H9 (cell line): Measurements from ENCODE around the gene FAM53A. TPM values are rescaled to one million over a fixed set of nuclear protein-coding genes. Genes with fewer than 3 reads are reported as not detected.

ENCODE experiments used
- DNase-seq: peaks from one replicate; pipeline ENCODE4 v3.0.0-alpha.2; 2017
- H2AFZ ChIP-seq: one replicate; pipeline ENCODE4 v1.6.1; 2013; ENCODE audit warnings: mild to moderate bottlenecking, low read length, control low read depth, moderate library complexity
- H2AK5ac ChIP-seq: 2 replicates; pipeline ENCODE4 v1.6.1; 2013; ENCODE audit warnings: low read length, control low read depth, mixed read lengths; ENCODE audit not compliant: insufficient read length
- H2BK120ac ChIP-seq: one replicate; pipeline ENCODE4 v1.6.1; 2013; ENCODE audit warnings: low read depth, mild to moderate bottlenecking, low read length, control low read depth, inconsistent platforms; ENCODE audit not compliant: poor library complexity, severe bottlenecking
- H2BK12ac ChIP-seq: 2 replicates; pipeline ENCODE4 v1.6.1; 2013; ENCODE audit warnings: low read length, control low read depth, mixed read lengths, low read depth; ENCODE audit not compliant: insufficient read length
- H2BK15ac ChIP-seq: 2 replicates; pipeline ENCODE4 v1.6.1; 2013; ENCODE audit warnings: low read depth, low read length, control low read depth
- H2BK20ac ChIP-seq: one replicate; pipeline ENCODE4 v1.6.1; 2013; ENCODE audit warnings: low read depth, mild to moderate bottlenecking, low read length, control low read depth, inconsistent platforms; ENCODE audit not compliant: poor library complexity, severe bottlenecking
- H2BK5ac ChIP-seq: 2 replicates; pipeline ENCODE4 v1.6.1; 2013; ENCODE audit warnings: low read length, control low read depth, mixed read lengths; ENCODE audit not compliant: insufficient read length
- H3K14ac ChIP-seq: 2 replicates; pipeline ENCODE4 v1.6.1; 2013; ENCODE audit warnings: low read length, control low read depth; ENCODE audit not compliant: insufficient read depth
- H3K18ac ChIP-seq: 2 replicates; pipeline ENCODE4 v1.6.1; 2013; ENCODE audit warnings: low read depth, mild to moderate bottlenecking, mixed read lengths, low read length, control low read depth; ENCODE audit not compliant: insufficient read length
- H3K23ac ChIP-seq: 2 replicates; pipeline ENCODE4 v1.6.1; 2013; ENCODE audit warnings: low read length, control low read depth, mixed read lengths, low read depth; ENCODE audit not compliant: insufficient read length
- H3K23me2 ChIP-seq: 2 replicates; pipeline ENCODE4 v1.6.1; 2013; ENCODE audit warnings: low read depth, mild to moderate bottlenecking, mixed read lengths, low read length, control low read depth; ENCODE audit not compliant: insufficient read length, poor library complexity, severe bottlenecking
- H3K27ac ChIP-seq: 2 replicates; pipeline ENCODE4 v1.5.1; 2013; ENCODE audit warnings: low read length, control low read depth, mixed read lengths, low read depth; ENCODE audit not compliant: insufficient read length
- H3K27me3 ChIP-seq: 2 replicates; pipeline ENCODE4 v1.6.1; 2013; ENCODE audit warnings: low read length, control low read depth, inconsistent platforms; ENCODE audit not compliant: insufficient read depth
- H3K4ac ChIP-seq: 2 replicates; pipeline ENCODE4 v1.6.1; 2013; ENCODE audit warnings: low read depth, mild to moderate bottlenecking, control low read depth, inconsistent platforms, low read length, moderate library complexity
- H3K4me1 ChIP-seq: 2 replicates; pipeline ENCODE4 v1.6.1; 2013; ENCODE audit warnings: low read length, control low read depth, inconsistent platforms; ENCODE audit not compliant: insufficient read depth
- H3K4me2 ChIP-seq: 2 replicates; pipeline ENCODE4 v1.6.1; 2013; ENCODE audit warnings: low read length, control low read depth, mixed read lengths; ENCODE audit not compliant: insufficient read length, insufficient read depth
- H3K56ac ChIP-seq: 2 replicates; pipeline ENCODE4 v1.6.1; 2013; ENCODE audit warnings: low read depth, mild to moderate bottlenecking, mixed read lengths, low read length, control low read depth; ENCODE audit not compliant: insufficient read length
- H3K79me1 ChIP-seq: 2 replicates; pipeline ENCODE4 v1.6.1; 2013; ENCODE audit warnings: low read depth, mild to moderate bottlenecking, moderate library complexity, low read length, control low read depth, inconsistent platforms; ENCODE audit not compliant: insufficient read depth, poor library complexity, severe bottlenecking
- H3K79me2 ChIP-seq: 2 replicates; pipeline ENCODE4 v1.6.1; 2013; ENCODE audit warnings: low read length, control low read depth, inconsistent platforms; ENCODE audit not compliant: insufficient read depth
- H3K9ac ChIP-seq: 2 replicates; pipeline ENCODE4 v1.6.1; 2013; ENCODE audit warnings: low read length, control low read depth, mixed read lengths; ENCODE audit not compliant: insufficient read length; ENCODE audit errors: extremely low read depth
- H3K9me3 ChIP-seq: one replicate; pipeline ENCODE4 v1.6.1; 2013; ENCODE audit warnings: low read depth, low read length, inconsistent platforms; ENCODE audit not compliant: control insufficient read depth
- H3T11ph ChIP-seq: one replicate; pipeline ENCODE4 v1.6.1; 2013; ENCODE audit warnings: mild to moderate bottlenecking, low read length, control low read depth, inconsistent platforms
- H4K20me1 ChIP-seq: one replicate; pipeline ENCODE4 v1.6.1; 2013; ENCODE audit not compliant: control insufficient read depth, insufficient read length, insufficient read depth
- H4K5ac ChIP-seq: 2 replicates; pipeline ENCODE4 v1.6.1; 2013; ENCODE audit warnings: low read depth, mild to moderate bottlenecking, mixed read lengths, low read length, control low read depth; ENCODE audit not compliant: insufficient read length
- H4K8ac ChIP-seq: replicated peaks from 2 replicates; pipeline ENCODE4 v1.6.1; 2013; ENCODE audit warnings: low read length, control low read depth, mixed read lengths, low read depth; ENCODE audit not compliant: insufficient read length
- H4K91ac ChIP-seq: 2 replicates; pipeline ENCODE4 v1.6.1; 2013; ENCODE audit warnings: low read depth, mild to moderate bottlenecking, moderate library complexity, mixed read lengths, low read length, control low read depth; ENCODE audit not compliant: insufficient read length
- H3K27ac Mint-ChIP-seq, 3 experiments: 2 replicates in 2 of 3; 3 replicates in 1 of 3; pipeline ENCODE4 v1.8.0; 2020 to 2021; ENCODE audit warnings: mixed read lengths in 3 of 3, mild to moderate bottlenecking in 1 of 3, moderate library complexity in 1 of 3
- H3K27me3 Mint-ChIP-seq: 2 replicates; pipeline ENCODE4 v1.8.0; 2021; ENCODE audit warnings: low read depth, mild to moderate bottlenecking, moderate library complexity, mixed read lengths
- H3K36me3 Mint-ChIP-seq, 3 experiments: 2 replicates in 2 of 3; 3 replicates in 1 of 3; pipeline ENCODE4 v1.8.0; 2020 to 2021; ENCODE audit warnings: low read depth in 3 of 3, mixed read lengths in 3 of 3; ENCODE audit not compliant: insufficient read depth in 1 of 3
- H3K4me1 Mint-ChIP-seq, 2 experiments: 2 replicates each; pipeline ENCODE4 v1.8.0; 2020; ENCODE audit warnings: mixed read lengths in 2 of 2
- H3K4me3 Mint-ChIP-seq, 2 experiments: 2 replicates in 1 of 2; 3 replicates in 1 of 2; pipeline ENCODE4 v1.8.0; 2020 to 2021; ENCODE audit warnings: mild to moderate bottlenecking in 2 of 2, mixed read lengths in 2 of 2, moderate library complexity in 1 of 2
- H3K9me3 Mint-ChIP-seq, 2 experiments: 2 replicates in 1 of 2; 3 replicates in 1 of 2; pipeline ENCODE4 v1.8.0; 2020; ENCODE audit warnings: mild to moderate bottlenecking in 2 of 2, mixed read lengths in 2 of 2, moderate library complexity in 1 of 2
- WGBS: extraction: QIAGEN DNeasy Blood & Tissue Kit; methylation state at CpG from one replicate; pipeline ENCODE4 v1.1.7; 2013; ENCODE audit warnings: missing lambda C conversion rate, low lambda C conversion rate, mixed read lengths; ENCODE audit not compliant: insufficient read length; ENCODE audit errors: extremely low coverage; 5-methylcytosine and 5-hydroxymethylcytosine counted together
- total RNA-seq: library from RNA; stranded (reverse); gene quantifications from 2 replicates; pipeline ENCODE4 v1.2.1, GENCODE V29; 2021
- TF ChIP-seq, protein P1 (sequence below): fragments of 200-600 bp; sonication (generic); conservative IDR thresholded peaks from 3 replicates; pipeline ENCODE4 v1.8.0; 2021; ENCODE audit warnings: antibody characterized with exemption, mild to moderate bottlenecking

Gene FAM53A
- total RNA-seq, 1 experiment from 2014 or later, result 2.4 TPM

DNA sequence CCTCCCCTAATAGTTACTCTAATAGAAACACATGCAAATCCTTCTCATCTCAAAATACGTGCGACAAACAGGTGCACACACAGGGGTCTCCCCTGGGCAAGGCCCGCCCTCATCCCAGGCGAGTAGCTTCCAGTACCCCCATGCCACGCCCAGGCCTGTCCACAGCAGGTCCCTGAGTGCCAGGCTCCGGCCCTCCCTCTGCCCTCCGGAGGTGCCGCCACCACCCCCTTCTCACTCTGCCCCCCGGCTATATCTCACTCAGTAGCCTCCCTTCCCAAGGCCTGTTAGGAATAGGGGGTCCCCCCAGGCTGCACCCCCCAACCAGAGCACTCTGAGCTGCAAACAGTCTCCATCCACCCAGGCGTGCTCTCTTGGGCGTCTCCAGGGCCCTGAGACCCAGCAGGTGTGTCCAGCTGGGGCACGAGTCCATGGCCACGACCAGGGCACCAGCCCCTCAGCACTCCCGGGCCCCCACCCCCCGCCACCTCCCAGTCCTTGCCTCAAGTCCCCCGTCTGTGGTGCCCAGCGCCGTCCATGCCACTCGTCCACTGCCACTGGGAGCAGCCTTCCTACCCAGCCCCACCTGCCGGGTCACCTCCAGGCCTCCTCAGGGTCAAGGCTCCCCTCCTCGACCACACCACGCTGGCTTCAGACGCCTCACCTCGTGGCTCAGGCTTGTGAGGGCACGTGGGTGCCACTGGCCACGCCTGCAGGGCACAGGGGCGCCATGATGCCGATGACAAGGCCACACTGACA is 41.7 kb downstream of the FAM53A start:
- no peak overlapping the region for H2BK12ac ChIP-seq
- no peaks in the 10 kb centered on the region for H4K20me1 ChIP-seq
- no peak overlapping the region for H3K4ac ChIP-seq
- no peak overlapping the region for H2AFZ ChIP-seq
- no peak overlapping the region for H3K9ac ChIP-seq
- H2BK120ac ChIP-seq, result no peak overlapping the region
- no peak overlapping the region for H3K27ac ChIP-seq
- H2AK5ac ChIP-seq, result no peak overlapping the region
- H3K4me3 Mint-ChIP-seq, result no peak overlapping the region
- H3K9me3 Mint-ChIP-seq, result no peaks in the 10 kb centered on the region
- TF ChIP-seq, protein P1, sequence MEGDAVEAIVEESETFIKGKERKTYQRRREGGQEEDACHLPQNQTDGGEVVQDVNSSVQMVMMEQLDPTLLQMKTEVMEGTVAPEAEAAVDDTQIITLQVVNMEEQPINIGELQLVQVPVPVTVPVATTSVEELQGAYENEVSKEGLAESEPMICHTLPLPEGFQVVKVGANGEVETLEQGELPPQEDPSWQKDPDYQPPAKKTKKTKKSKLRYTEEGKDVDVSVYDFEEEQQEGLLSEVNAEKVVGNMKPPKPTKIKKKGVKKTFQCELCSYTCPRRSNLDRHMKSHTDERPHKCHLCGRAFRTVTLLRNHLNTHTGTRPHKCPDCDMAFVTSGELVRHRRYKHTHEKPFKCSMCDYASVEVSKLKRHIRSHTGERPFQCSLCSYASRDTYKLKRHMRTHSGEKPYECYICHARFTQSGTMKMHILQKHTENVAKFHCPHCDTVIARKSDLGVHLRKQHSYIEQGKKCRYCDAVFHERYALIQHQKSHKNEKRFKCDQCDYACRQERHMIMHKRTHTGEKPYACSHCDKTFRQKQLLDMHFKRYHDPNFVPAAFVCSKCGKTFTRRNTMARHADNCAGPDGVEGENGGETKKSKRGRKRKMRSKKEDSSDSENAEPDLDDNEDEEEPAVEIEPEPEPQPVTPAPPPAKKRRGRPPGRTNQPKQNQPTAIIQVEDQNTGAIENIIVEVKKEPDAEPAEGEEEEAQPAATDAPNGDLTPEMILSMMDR, result no peak
- no peaks in the 10 kb centered on the region for H3K27me3 ChIP-seq
- no peak overlapping the region for H3K27ac Mint-ChIP-seq
- no peaks in the 10 kb centered on the region for H3K23me2 ChIP-seq
- H3K18ac ChIP-seq, result no peak overlapping the region
- H2BK20ac ChIP-seq, result no peak overlapping the region
- H2BK5ac ChIP-seq, result no peak overlapping the region
- no peak overlapping the region for H3K14ac ChIP-seq
- WGBS, result no CpG with 5 or more reads among the region's 28 CpGs
- no peak overlapping the region for H3K56ac ChIP-seq
- no peaks in the 10 kb centered on the region for H3K4me1 ChIP-seq
- H3K27me3 Mint-ChIP-seq, result no peaks in the 10 kb centered on the region
- no peak overlapping the region for H3K23ac ChIP-seq
- no peaks in the 10 kb centered on the region for H3K36me3 Mint-ChIP-seq
- DNase-seq, result no peak
- H3K9me3 ChIP-seq, result no peaks in the 10 kb centered on the region
- H3T11ph ChIP-seq, result no peak overlapping the region
- no peak overlapping the region for H4K5ac ChIP-seq
- H3K4me1 Mint-ChIP-seq, result peaks cover 6 to 12% of the 10 kb centered on the region in 2 experiments
- no peak overlapping the region for H2BK15ac ChIP-seq
- H3K4me2 ChIP-seq, result no peak overlapping the region
- no peak overlapping the region for H4K8ac ChIP-seq
- H3K79me2 ChIP-seq, result no peaks in the 10 kb centered on the region
- H4K91ac ChIP-seq, result no peak overlapping the region
- H3K79me1 ChIP-seq, result no peaks in the 10 kb centered on the region
